ENCODE measurements around the gene CDT1. TPM values are rescaled to one million over a fixed set of nuclear protein-coding genes. Genes with fewer than 3 reads are reported as not detected.

CDT1 gene
- total and polyA plus RNA-seq, 2 experiments from 2014 or later: 32.6 to 187 TPM

DNA sequence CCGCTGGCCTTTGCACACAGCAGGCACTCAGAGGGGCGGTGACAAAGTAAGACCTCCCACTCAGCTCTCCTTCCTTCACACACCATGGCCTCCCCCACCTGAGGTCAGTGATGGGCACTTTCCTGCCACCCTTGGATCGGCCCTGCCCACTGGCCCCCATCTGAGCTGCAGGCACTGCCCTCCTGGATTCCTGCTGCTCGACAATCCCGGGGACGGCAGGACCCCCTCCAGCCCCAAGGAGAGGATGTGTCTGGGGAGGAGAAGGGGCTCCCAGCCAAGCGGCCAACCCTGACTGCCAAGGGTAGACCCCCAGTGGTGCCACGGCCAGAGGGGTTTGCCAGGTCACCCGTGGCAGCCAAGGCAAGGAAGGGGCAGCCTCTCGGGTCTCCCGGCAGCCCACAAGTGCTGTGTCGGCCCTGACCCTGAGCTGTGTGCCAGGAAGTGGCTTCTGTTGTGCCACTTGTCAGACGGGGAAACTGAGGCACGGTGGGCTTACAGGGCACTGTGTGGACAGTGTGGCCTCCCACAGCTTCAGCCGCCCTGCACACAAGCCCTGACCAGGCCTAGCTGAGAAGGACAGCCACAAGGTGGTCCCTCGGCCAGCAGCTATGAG lies 41.2 kb upstream of the CDT1 start:
- Histone ChIP-seq H3K4me2 (no peak overlapping the region), H3K27me3 (ENCODE audit: insufficient read depth) (no peaks in the 10 kb centered on the region), H4K20me1 (replicated peaks; ENCODE audit: insufficient read depth) (no peaks in the 10 kb centered on the region), H3K9me2 (ENCODE audit: insufficient read depth) (no peaks in the 10 kb centered on the region), H3F3A (replicated peaks; ENCODE audit: low read depth) (peaks cover 13% of the 10 kb centered on the region; the same call in 1 of the 2 replicates), H3K27ac (ENCODE audit: low read depth) (peak overlapping the region; percentile 93), H3K79me2 (replicated peaks; ENCODE audit: insufficient read depth) (peaks cover 28% of the 10 kb centered on the region), H3K4me3 (no peak overlapping the region), H2AFZ (no peak overlapping the region), H3K4me1 (ENCODE audit: insufficient read depth) (peaks cover 9% of the 10 kb centered on the region), H3K36me3 (ENCODE audit: insufficient read depth) (no peaks in the 10 kb centered on the region)
- no peak overlapping the region for H3K27ac Mint-ChIP-seq
- no peaks in the 10 kb centered on the region; the same call in 2 of the 3 replicates for H3K36me3 Mint-ChIP-seq (ENCODE audit: low read depth)
- H3K4me3 Mint-ChIP-seq: no peak overlapping the region
- DNase-seq (ENCODE audit: low spot score) (no peak), ATAC-seq (no peak)
- TF ChIP-seq, protein P1, sequence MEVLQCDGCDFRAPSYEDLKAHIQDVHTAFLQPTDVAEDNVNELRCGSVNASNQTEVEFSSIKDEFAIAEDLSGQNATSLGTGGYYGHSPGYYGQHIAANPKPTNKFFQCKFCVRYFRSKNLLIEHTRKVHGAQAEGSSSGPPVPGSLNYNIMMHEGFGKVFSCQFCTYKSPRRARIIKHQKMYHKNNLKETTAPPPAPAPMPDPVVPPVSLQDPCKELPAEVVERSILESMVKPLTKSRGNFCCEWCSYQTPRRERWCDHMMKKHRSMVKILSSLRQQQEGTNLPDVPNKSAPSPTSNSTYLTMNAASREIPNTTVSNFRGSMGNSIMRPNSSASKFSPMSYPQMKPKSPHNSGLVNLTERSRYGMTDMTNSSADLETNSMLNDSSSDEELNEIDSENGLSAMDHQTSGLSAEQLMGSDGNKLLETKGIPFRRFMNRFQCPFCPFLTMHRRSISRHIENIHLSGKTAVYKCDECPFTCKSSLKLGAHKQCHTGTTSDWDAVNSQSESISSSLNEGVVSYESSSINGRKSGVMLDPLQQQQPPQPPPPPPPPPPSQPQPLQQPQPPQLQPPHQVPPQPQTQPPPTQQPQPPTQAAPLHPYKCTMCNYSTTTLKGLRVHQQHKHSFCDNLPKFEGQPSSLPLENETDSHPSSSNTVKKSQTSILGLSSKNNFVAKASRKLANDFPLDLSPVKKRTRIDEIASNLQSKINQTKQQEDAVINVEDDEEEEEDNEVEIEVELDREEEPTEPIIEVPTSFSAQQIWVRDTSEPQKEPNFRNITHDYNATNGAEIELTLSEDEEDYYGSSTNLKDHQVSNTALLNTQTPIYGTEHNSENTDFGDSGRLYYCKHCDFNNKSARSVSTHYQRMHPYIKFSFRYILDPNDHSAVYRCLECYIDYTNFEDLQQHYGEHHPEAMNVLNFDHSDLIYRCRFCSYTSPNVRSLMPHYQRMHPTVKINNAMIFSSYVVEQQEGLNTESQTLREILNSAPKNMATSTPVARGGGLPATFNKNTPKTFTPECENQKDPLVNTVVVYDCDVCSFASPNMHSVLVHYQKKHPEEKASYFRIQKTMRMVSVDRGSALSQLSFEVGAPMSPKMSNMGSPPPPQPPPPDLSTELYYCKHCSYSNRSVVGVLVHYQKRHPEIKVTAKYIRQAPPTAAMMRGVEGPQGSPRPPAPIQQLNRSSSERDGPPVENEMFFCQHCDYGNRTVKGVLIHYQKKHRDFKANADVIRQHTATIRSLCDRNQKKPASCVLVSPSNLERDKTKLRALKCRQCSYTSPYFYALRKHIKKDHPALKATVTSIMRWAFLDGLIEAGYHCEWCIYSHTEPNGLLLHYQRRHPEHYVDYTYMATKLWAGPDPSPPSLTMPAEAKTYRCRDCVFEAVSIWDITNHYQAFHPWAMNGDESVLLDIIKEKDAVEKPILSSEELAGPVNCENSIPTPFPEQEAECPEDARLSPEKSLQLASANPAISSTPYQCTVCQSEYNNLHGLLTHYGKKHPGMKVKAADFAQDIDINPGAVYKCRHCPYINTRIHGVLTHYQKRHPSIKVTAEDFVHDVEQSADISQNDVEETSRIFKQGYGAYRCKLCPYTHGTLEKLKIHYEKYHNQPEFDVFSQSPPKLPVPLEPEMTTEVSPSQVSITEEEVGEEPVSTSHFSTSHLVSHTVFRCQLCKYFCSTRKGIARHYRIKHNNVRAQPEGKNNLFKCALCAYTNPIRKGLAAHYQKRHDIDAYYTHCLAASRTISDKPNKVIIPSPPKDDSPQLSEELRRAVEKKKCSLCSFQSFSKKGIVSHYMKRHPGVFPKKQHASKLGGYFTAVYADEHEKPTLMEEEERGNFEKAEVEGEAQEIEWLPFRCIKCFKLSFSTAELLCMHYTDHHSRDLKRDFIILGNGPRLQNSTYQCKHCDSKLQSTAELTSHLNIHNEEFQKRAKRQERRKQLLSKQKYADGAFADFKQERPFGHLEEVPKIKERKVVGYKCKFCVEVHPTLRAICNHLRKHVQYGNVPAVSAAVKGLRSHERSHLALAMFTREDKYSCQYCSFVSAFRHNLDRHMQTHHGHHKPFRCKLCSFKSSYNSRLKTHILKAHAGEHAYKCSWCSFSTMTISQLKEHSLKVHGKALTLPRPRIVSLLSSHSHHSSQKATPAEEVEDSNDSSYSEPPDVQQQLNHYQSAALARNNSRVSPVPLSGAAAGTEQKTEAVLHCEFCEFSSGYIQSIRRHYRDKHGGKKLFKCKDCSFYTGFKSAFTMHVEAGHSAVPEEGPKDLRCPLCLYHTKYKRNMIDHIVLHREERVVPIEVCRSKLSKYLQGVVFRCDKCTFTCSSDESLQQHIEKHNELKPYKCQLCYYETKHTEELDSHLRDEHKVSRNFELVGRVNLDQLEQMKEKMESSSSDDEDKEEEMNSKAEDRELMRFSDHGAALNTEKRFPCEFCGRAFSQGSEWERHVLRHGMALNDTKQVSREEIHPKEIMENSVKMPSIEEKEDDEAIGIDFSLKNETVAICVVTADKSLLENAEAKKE (CRISPR knock-in tag; IDR thresholded peaks at IDR 0.05): no peak
- TF ChIP-seq CREB1 (CRISPR knock-in tag; IDR thresholded peaks at IDR 0.05; ENCODE audit: low read depth) (no peak), ZNF114 (CRISPR knock-in tag; IDR thresholded peaks at IDR 0.05) (no peak)
- TF ChIP-seq, protein P2, sequence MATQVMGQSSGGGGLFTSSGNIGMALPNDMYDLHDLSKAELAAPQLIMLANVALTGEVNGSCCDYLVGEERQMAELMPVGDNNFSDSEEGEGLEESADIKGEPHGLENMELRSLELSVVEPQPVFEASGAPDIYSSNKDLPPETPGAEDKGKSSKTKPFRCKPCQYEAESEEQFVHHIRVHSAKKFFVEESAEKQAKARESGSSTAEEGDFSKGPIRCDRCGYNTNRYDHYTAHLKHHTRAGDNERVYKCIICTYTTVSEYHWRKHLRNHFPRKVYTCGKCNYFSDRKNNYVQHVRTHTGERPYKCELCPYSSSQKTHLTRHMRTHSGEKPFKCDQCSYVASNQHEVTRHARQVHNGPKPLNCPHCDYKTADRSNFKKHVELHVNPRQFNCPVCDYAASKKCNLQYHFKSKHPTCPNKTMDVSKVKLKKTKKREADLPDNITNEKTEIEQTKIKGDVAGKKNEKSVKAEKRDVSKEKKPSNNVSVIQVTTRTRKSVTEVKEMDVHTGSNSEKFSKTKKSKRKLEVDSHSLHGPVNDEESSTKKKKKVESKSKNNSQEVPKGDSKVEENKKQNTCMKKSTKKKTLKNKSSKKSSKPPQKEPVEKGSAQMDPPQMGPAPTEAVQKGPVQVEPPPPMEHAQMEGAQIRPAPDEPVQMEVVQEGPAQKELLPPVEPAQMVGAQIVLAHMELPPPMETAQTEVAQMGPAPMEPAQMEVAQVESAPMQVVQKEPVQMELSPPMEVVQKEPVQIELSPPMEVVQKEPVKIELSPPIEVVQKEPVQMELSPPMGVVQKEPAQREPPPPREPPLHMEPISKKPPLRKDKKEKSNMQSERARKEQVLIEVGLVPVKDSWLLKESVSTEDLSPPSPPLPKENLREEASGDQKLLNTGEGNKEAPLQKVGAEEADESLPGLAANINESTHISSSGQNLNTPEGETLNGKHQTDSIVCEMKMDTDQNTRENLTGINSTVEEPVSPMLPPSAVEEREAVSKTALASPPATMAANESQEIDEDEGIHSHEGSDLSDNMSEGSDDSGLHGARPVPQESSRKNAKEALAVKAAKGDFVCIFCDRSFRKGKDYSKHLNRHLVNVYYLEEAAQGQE (IDR thresholded peaks at IDR 0.05; ENCODE audit: unreplicated experiment): no peak
- peaks cover 53% of the 10 kb centered on the region for H3K4me1 Mint-ChIP-seq
- no peaks in the 10 kb centered on the region for H3K9me3 Mint-ChIP-seq
- H3K27me3 Mint-ChIP-seq (ENCODE audit: insufficient read depth, low read depth, poor library complexity): peaks cover 22% of the 10 kb centered on the region
